GM23338 (cell line): ENCODE measurements around the gene CPLX1. TPM values are rescaled to one million over a fixed set of nuclear protein-coding genes. Genes with fewer than 3 reads are reported as not detected.
A peak's percentile ranks its signal among the peaks of the same experiment; 100 is the strongest.

Experiments
- ATAC-seq: fragments of 200-7000 bp; cut with Tn5 transposase; 3 replicates; pipeline ENCODE4 v1.9.1; 2020
- DNase-seq: peaks from one replicate; pipeline ENCODE4 v3.0.0-alpha.2; 2015; ENCODE audit warnings: low spot score
- H2AFZ ChIP-seq: fragments of 200-600 bp; sonication (generic); 2 replicates; pipeline ENCODE4 v1.8.0; 2016; ENCODE audit warnings: antibody characterized with exemption, mild to moderate bottlenecking, moderate library complexity
- H3F3A ChIP-seq: fragments of 200-600 bp; sonication (generic); replicated peaks from 2 replicates; pipeline ENCODE4 v1.8.0; 2017; ENCODE audit warnings: antibody characterized with exemption, mixed run types, low read depth
- H3K27ac ChIP-seq: fragments of 200-600 bp; sonication (generic); 2 replicates; pipeline ENCODE4 v1.6.1; 2016; ENCODE audit warnings: low read depth
- H3K27me3 ChIP-seq: fragments of 200-600 bp; sonication (generic); 2 replicates; pipeline ENCODE4 v1.8.0; 2016; ENCODE audit warnings: mild to moderate bottlenecking, mixed run types, moderate library complexity; ENCODE audit not compliant: insufficient read depth
- H3K36me3 ChIP-seq: fragments of 200-600 bp; sonication (generic); 2 replicates; pipeline ENCODE4 v1.8.0; 2016; ENCODE audit warnings: mild to moderate bottlenecking; ENCODE audit not compliant: insufficient read depth
- H3K4me1 ChIP-seq: fragments of 200-600 bp; sonication (generic); 2 replicates; pipeline ENCODE4 v1.8.0; 2016; ENCODE audit warnings: mild to moderate bottlenecking, moderate library complexity; ENCODE audit not compliant: insufficient read depth
- H3K4me2 ChIP-seq: fragments of 200-600 bp; sonication (generic); 2 replicates; pipeline ENCODE4 v1.7.1; 2017; ENCODE audit warnings: mixed run types
- H3K4me3 ChIP-seq: fragments of 200-600 bp; sonication (generic); 2 replicates; pipeline ENCODE4 v1.6.1; 2016; ENCODE audit warnings: mixed run types
- H3K79me2 ChIP-seq: fragments of 200-600 bp; sonication (generic); replicated peaks from 2 replicates; pipeline ENCODE4 v1.8.0; 2017; ENCODE audit warnings: mild to moderate bottlenecking; ENCODE audit not compliant: insufficient read depth
- H3K9me2 ChIP-seq: fragments of 200-600 bp; sonication (generic); 2 replicates; pipeline ENCODE4 v1.8.0; 2017; ENCODE audit not compliant: insufficient read depth
- H4K20me1 ChIP-seq: fragments of 200-600 bp; sonication (generic); replicated peaks from 2 replicates; pipeline ENCODE4 v1.8.0; 2017; ENCODE audit warnings: mild to moderate bottlenecking; ENCODE audit not compliant: insufficient read depth
- H3K27ac Mint-ChIP-seq: 2 replicates; pipeline ENCODE4 v1.8.0; 2020; ENCODE audit warnings: inconsistent platforms, mild to moderate bottlenecking, moderate library complexity, mixed read lengths
- H3K27me3 Mint-ChIP-seq: 3 replicates; pipeline ENCODE4 v1.8.0; 2022; ENCODE audit warnings: low read depth, mild to moderate bottlenecking, moderate library complexity, mixed read lengths, inconsistent platforms; ENCODE audit not compliant: insufficient read depth, poor library complexity
- H3K36me3 Mint-ChIP-seq: 3 replicates; pipeline ENCODE4 v1.8.0; 2021; ENCODE audit warnings: low read depth, mild to moderate bottlenecking, inconsistent platforms, moderate library complexity, mixed read lengths
- H3K4me1 Mint-ChIP-seq: 3 replicates; pipeline ENCODE4 v1.8.0; 2020; ENCODE audit warnings: mild to moderate bottlenecking, inconsistent platforms, mixed read lengths
- H3K4me3 Mint-ChIP-seq: 3 replicates; pipeline ENCODE4 v1.8.0; 2021; ENCODE audit warnings: moderate library complexity, mild to moderate bottlenecking, inconsistent platforms, mixed read lengths
- H3K9me3 Mint-ChIP-seq: 3 replicates; pipeline ENCODE4 v1.8.0; 2020; ENCODE audit warnings: moderate library complexity, mild to moderate bottlenecking, inconsistent platforms, mixed read lengths
- CREB1 ChIP-seq: fragments of 250-450 bp; sonication (Bioruptor Pico); IDR thresholded peaks from 2 replicates; pipeline ENCODE4 v1.5.0; 2020; ENCODE audit warnings: low read depth, mild to moderate bottlenecking, moderate library complexity
- CTCF ChIP-seq, 2 experiments: fragments of 200-600 bp in 1 of 2; sonication (generic) in 1 of 2; conservative IDR thresholded peaks; 2 replicates each; pipeline versions ENCODE4 v1.5.1 to v1.6.1; 2016 to 2017; ENCODE audit warnings: antibody characterized with exemption in 2 of 2, low read depth in 2 of 2, mild to moderate bottlenecking in 2 of 2, moderate library complexity in 1 of 2
- ETS1 ChIP-seq: IDR thresholded peaks from 2 replicates; pipeline ENCODE4 v1.6.1; 2016; ENCODE audit warnings: antibody characterized with exemption
- EZH2 ChIP-seq: fragments of 200-600 bp; sonication (generic); IDR thresholded peaks from one replicate; pipeline ENCODE4 v1.8.0; 2017; ENCODE audit warnings: antibody characterized with exemption, mild to moderate bottlenecking, low read depth; ENCODE audit not compliant: unreplicated experiment
- EZH2phosphoT487 ChIP-seq: fragments of 200-600 bp; sonication (generic); IDR thresholded peaks from one replicate; pipeline ENCODE4 v1.8.1; 2018; ENCODE audit warnings: antibody characterized with exemption; ENCODE audit not compliant: unreplicated experiment
- JUNB ChIP-seq: IDR thresholded peaks from one replicate; pipeline ENCODE4 v1.6.1; 2016; ENCODE audit warnings: antibody characterized with exemption; ENCODE audit not compliant: unreplicated experiment
- NANOG ChIP-seq: IDR thresholded peaks from 2 replicates; pipeline ENCODE4 v1.6.1; 2016; ENCODE audit warnings: antibody characterized with exemption, borderline replicate concordance
- POLR2AphosphoS5 ChIP-seq: IDR thresholded peaks from 2 replicates; pipeline ENCODE4 v1.6.1; 2016; ENCODE audit warnings: antibody characterized with exemption, low read depth
- REST ChIP-seq: IDR thresholded peaks from one replicate; pipeline ENCODE4 v1.6.1; 2018; ENCODE audit warnings: antibody characterized with exemption; ENCODE audit not compliant: unreplicated experiment
- STAT1 ChIP-seq: IDR thresholded peaks from one replicate; pipeline ENCODE4 v1.6.1; 2016; ENCODE audit warnings: antibody characterized with exemption; ENCODE audit not compliant: unreplicated experiment
- ZNF114 ChIP-seq: fragments of 250-450 bp; sonication (Bioruptor Pico); IDR thresholded peaks from 2 replicates; pipeline ENCODE4 v1.5.0; 2020; ENCODE audit warnings: mild to moderate bottlenecking, moderate library complexity
- ZNF331 ChIP-seq: fragments of 250-450 bp; sonication (Bioruptor Pico); IDR thresholded peaks from 2 replicates; pipeline ENCODE4 v1.5.0; 2020; ENCODE audit warnings: low read depth, mild to moderate bottlenecking, moderate library complexity
- polyA plus RNA-seq: library from polyadenylated mRNA; unstranded; fragments of >200 nt; fragmentation: Nextera tagmentation; extraction: Ambion mirVana; gene quantifications from 2 replicates; pipeline ENCODE4 v1.2.1, GENCODE V29; 2016
- total RNA-seq: library from RNA; depleted of rRNA; stranded (reverse); fragments of >200 nt; shearing (Covaris generic); gene quantifications from 2 replicates; pipeline ENCODE4 v1.2.3, GENCODE V29; 2014

The CPLX1 gene
- total and polyA plus RNA-seq, 2 experiments from 2014 or later = 0.86 to 0.97 TPM

- Mint-ChIP-seq H3K27me3 (peaks cover 53% of the 10 kb centered on the region), H3K36me3 (no peaks in the 10 kb centered on the region; the same call in 2 of the 3 replicates), H3K4me3 (no peak overlapping the region; the same call in 2 of the 3 replicates), H3K9me3 (no peaks in the 10 kb centered on the region), H3K27ac (no peak overlapping the region), H3K4me1 (peaks cover 26% of the 10 kb centered on the region)
- Histone ChIP-seq H3K27ac (no peak overlapping the region), H3K4me2 (peak overlapping the region; percentile 82; the same call in 1 of the 2 replicates), H3K9me2 (no peaks in the 10 kb centered on the region), H4K20me1 (no peaks in the 10 kb centered on the region), H2AFZ (no peak overlapping the region), H3K36me3 (no peaks in the 10 kb centered on the region), H3K79me2 (no peaks in the 10 kb centered on the region), H3F3A (0 out of 2 replicates have a peak, but pooled peaks cover 9% of the 10 kb centered on the region), H3K4me1 (peaks cover 26% of the 10 kb centered on the region), H3K4me3 (peak overlapping the region; percentile 62; the same call in 1 of the 2 replicates), H3K27me3 (peaks cover 47% of the 10 kb centered on the region)
- TF ChIP-seq EZH2 = peak; percentile 38
- TF ChIP-seq POLR2AphosphoS5 = no peak
- DNase-seq (no peak), ATAC-seq (no peak)
Observed at GRCh38 chr4:796206-796605, 29.7 kb downstream of the CPLX1 start.

GRCh38 chr4:795726-796119, 30.2 kb downstream of the CPLX1 start:
- Histone ChIP-seq H2AFZ (peak overlapping the region; percentile 91), H3K4me3 (peak overlapping the region; percentile 62), H3K4me2 (peak overlapping the region; percentile 82), H4K20me1 (no peaks in the 10 kb centered on the region), H3K27ac (no peak overlapping the region), H3F3A (0 out of 2 replicates have a peak, but pooled peaks cover 9% of the 10 kb centered on the region), H3K4me1 (peaks cover 26% of the 10 kb centered on the region), H3K27me3 (peaks cover 47% of the 10 kb centered on the region), H3K9me2 (no peaks in the 10 kb centered on the region), H3K36me3 (no peaks in the 10 kb centered on the region), H3K79me2 (no peaks in the 10 kb centered on the region)
- Mint-ChIP-seq H3K27me3 (peaks cover 55% of the 10 kb centered on the region), H3K4me3 (peak overlapping the region; percentile 53; the same call in 2 of the 3 replicates), H3K27ac (no peak overlapping the region), H3K4me1 (peaks cover 26% of the 10 kb centered on the region), H3K9me3 (no peaks in the 10 kb centered on the region), H3K36me3 (no peaks in the 10 kb centered on the region; the same call in 2 of the 3 replicates)
- DNase-seq = no peak
- ATAC-seq = no peak
- no peak for TF ChIP-seq EZH2phosphoT487
- TF ChIP-seq REST = no peak
- TF ChIP-seq EZH2 = no peak
- TF ChIP-seq STAT1 = no peak
- TF ChIP-seq CTCF (conservative IDR thresholded peaks at IDR 0.05; ENCODE audit: low read depth in 2 of 2) = no peak
- TF ChIP-seq JUNB = no peak
- no peak for TF ChIP-seq ETS1
- no peak for TF ChIP-seq POLR2AphosphoS5
- no peak for TF ChIP-seq ZNF331
- no peak for TF ChIP-seq CREB1 (CRISPR knock-in tag)
- no peak for TF ChIP-seq NANOG
- TF ChIP-seq ZNF114 (CRISPR knock-in tag) = no peak
